Esophagus muscularis mucosa (tissue), 4 donors: ENCODE results near the gene PEX11G. TPM values are rescaled to one million over a fixed set of nuclear protein-coding genes. Genes with fewer than 3 reads are reported as not detected.

Experiments
- DNase-seq: peaks from one replicate; pipeline ENCODE4 v3.0.0-alpha.2; 2017; ENCODE audit errors: extremely low spot score
- H3K27ac ChIP-seq, 4 donors: fragments of 200-600 bp; sonication (generic); replicated peaks in 1 of 4; 1 replicate in 3 of 4; 2 replicates in 1 of 4; pipeline ENCODE4 v1.5.1; 2016 to 2019; ENCODE audit warnings: mild to moderate bottlenecking in 1 of 4
- H3K27me3 ChIP-seq, 4 donors: fragments of 200-600 bp; sonication (generic); one replicate each; pipeline versions ENCODE4 v1.5.1 to v1.6.0; 2016 to 2019
- H3K36me3 ChIP-seq, 4 donors: fragments of 200-600 bp; sonication (generic); one replicate each; pipeline ENCODE4 v1.5.1; 2016 to 2019
- H3K4me1 ChIP-seq, 4 donors: fragments of 200-600 bp; sonication (generic); one replicate each; pipeline ENCODE4 v1.5.1; 2016 to 2019
- H3K4me3 ChIP-seq, 4 donors: fragments of 200-600 bp; sonication (generic); 1 replicate in 2 of 4; 2 replicates in 2 of 4; pipeline ENCODE4 v1.5.1; 2016 to 2019; ENCODE audit warnings: mild to moderate bottlenecking in 4 of 4, moderate library complexity in 1 of 4
- H3K9me3 ChIP-seq, 4 donors: fragments of 200-600 bp; sonication (generic); 1 replicate in 3 of 4; 2 replicates in 1 of 4; pipeline ENCODE4 v1.5.1; 2016 to 2019
- EP300 ChIP-seq: sonication (generic); formaldehyde crosslinking; IDR thresholded peaks from one replicate; pipeline ENCODE4 v1.6.1; 2017; ENCODE audit warnings: antibody characterized with exemption
- POLR2A ChIP-seq: fragments of 450-650 bp; IDR thresholded peaks from one replicate; pipeline ENCODE4 v1.6.1; 2017; ENCODE audit warnings: antibody characterized with exemption, moderate library complexity, mild to moderate bottlenecking, low read depth
- POLR2AphosphoS5 ChIP-seq, 2 donors: sonication (generic); formaldehyde crosslinking; IDR thresholded peaks; one replicate each; pipeline ENCODE4 v1.6.1; 2017; ENCODE audit warnings: antibody characterized with exemption in 2 of 2
- WGBS: methylation state at CpG from one replicate; pipeline ENCODE4 v1.1.5; 2018; 5-methylcytosine and 5-hydroxymethylcytosine counted together
- intact Hi-C: fragments of 100-400 bp; cut with DNase I; formaldehyde crosslinking; loops from one replicate; pipeline ENCODE4 v1.15.1; 2023
- total RNA-seq, 4 donors: library from RNA; depleted of rRNA; stranded (reverse); fragments of >200 nt; gene quantifications; one replicate each; pipeline versions ENCODE4 v1.1.0 to v1.2.1, GENCODE V29; 2016
- TF ChIP-seq, protein P1 (sequence below), 3 experiments: fragments of 200-600 bp in 2 of 3; fragments of 450-650 bp in 1 of 3; sonication (generic) in 2 of 3; IDR thresholded peaks; one replicate each; pipeline ENCODE4 v1.5.1; 2017 to 2019; ENCODE audit warnings: antibody characterized with exemption in 3 of 3, mild to moderate bottlenecking in 2 of 3, moderate library complexity in 1 of 3

The PEX11G gene
- total RNA-seq, 4 donors from 2014 or later: 1.7 to 5.3 (median 3.7) TPM

- no peak for TF ChIP-seq POLR2AphosphoS5 (IDR thresholded peaks at IDR 0.05)
- no peak for TF ChIP-seq POLR2A
- TF ChIP-seq, protein P1, sequence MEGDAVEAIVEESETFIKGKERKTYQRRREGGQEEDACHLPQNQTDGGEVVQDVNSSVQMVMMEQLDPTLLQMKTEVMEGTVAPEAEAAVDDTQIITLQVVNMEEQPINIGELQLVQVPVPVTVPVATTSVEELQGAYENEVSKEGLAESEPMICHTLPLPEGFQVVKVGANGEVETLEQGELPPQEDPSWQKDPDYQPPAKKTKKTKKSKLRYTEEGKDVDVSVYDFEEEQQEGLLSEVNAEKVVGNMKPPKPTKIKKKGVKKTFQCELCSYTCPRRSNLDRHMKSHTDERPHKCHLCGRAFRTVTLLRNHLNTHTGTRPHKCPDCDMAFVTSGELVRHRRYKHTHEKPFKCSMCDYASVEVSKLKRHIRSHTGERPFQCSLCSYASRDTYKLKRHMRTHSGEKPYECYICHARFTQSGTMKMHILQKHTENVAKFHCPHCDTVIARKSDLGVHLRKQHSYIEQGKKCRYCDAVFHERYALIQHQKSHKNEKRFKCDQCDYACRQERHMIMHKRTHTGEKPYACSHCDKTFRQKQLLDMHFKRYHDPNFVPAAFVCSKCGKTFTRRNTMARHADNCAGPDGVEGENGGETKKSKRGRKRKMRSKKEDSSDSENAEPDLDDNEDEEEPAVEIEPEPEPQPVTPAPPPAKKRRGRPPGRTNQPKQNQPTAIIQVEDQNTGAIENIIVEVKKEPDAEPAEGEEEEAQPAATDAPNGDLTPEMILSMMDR (IDR thresholded peaks at IDR 0.05): no peak
- no peak for TF ChIP-seq EP300
- H3K27me3 ChIP-seq: no peaks in the 10 kb centered on the region
- no peak overlapping the region for H3K27ac ChIP-seq
- H3K4me3 ChIP-seq: no peak overlapping the region
- peaks cover 0 to 8% (median 5%) of the 10 kb centered on the region in 4 donors for H3K36me3 ChIP-seq
- DNase-seq: no peak
- H3K9me3 ChIP-seq: no peaks in the 10 kb centered on the region
- H3K4me1 ChIP-seq: no peaks in the 10 kb centered on the region
- intact Hi-C loops: no loop called here
- 93% methylated on average over 18 of the region's 20 CpGs for WGBS
Measured at GRCh38 chr19:7428651-7429113, 60.2 kb downstream of the PEX11G start.

- TF ChIP-seq POLR2AphosphoS5 (IDR thresholded peaks at IDR 0.05) (no peak), EP300 (no peak), POLR2A (no peak)
- TF ChIP-seq, protein P1 (IDR thresholded peaks at IDR 0.05): no peak
- Histone ChIP-seq H3K27me3 (no peaks in the 10 kb centered on the region), H3K36me3 (peaks cover 0 to 11% (median 5%) of the 10 kb centered on the region in 4 donors), H3K4me3 (no peak overlapping the region), H3K9me3 (no peaks in the 10 kb centered on the region), H3K4me1 (no peaks in the 10 kb centered on the region), H3K27ac (no peak overlapping the region)
- no peak for DNase-seq
- intact Hi-C loops: no loop called here
- WGBS: 82% methylated on average over 5 of the region's 5 CpGs
Measured at GRCh38 chr19:7427944-7428343, 60.9 kb downstream of the PEX11G start.

DNA sequence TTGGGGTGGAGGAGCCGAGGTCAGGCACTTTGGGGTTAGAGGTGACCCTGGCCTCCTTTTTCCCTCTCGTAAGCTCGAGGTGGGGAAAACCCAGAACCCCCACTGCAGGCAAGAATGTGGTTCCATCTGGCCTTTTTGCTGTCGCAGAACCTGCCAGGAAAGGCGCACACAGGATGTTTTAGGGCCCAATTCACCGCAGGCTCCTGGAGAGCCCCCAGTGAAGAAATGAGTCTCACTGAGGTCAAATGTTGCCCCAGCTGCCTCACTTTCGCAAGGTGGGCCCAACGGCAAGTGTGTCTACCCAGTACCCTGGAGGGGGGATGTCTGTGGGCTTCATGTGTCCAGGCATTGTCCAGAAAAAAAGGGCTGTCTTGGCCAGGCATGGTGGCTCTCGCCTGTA lies 61.8 kb downstream of the PEX11G start:
- 83% methylated on average over 9 of the region's 9 CpGs for WGBS
- intact Hi-C loops: no loop called here
- no peaks in the 10 kb centered on the region for H3K9me3 ChIP-seq
- H3K4me3 ChIP-seq: no peak overlapping the region
- no peak for TF ChIP-seq EP300
- TF ChIP-seq POLR2A: no peak
- no peak for TF ChIP-seq POLR2AphosphoS5 (IDR thresholded peaks at IDR 0.05)
- TF ChIP-seq, protein P1 (IDR thresholded peaks at IDR 0.05): no peak
- H3K4me1 ChIP-seq: no peaks in the 10 kb centered on the region
- H3K27ac ChIP-seq: no peak overlapping the region
- no peaks in the 10 kb centered on the region for H3K27me3 ChIP-seq
- peaks cover 0 to 21% (median 8%) of the 10 kb centered on the region in 4 donors for H3K36me3 ChIP-seq
- DNase-seq: no peak

Other genes with a start within 250 kb of the PEX11G start
- gene INSR, start 194.6 kb downstream of the PEX11G start, total RNA-seq: 100 to 1,000 TPM in 2 of 4 donors, 10 to 100 TPM in 2; 72.3 to 143 (median 92.5) TPM
- gene ARHGEF18, start 140.1 kb downstream of the PEX11G start, total RNA-seq: 10 to 100 TPM; 25.0 to 40.3 (median 29.4) TPM
- 100 to 1,000 TPM in 3 of 4 donors, 10 to 100 TPM in 1; 95.4 to 168 (median 137) TPM for gene ZNF358, start 27.1 kb upstream of the PEX11G start, total RNA-seq
- gene MCOLN1, start 33.6 kb upstream of the PEX11G start, total RNA-seq: 10 to 100 TPM; 11.3 to 20.7 (median 14.4) TPM
- 100 to 1,000 TPM in 2 of 4 donors, 10 to 100 TPM in 2; 58.1 to 156 (median 85.7) TPM for gene PNPLA6, start 46.7 kb upstream of the PEX11G start, total RNA-seq
- under 1 TPM; 0.11 to 0.42 (median 0.18) TPM for gene CAMSAP3, start 106.8 kb upstream of the PEX11G start, total RNA-seq
- 10 to 100 TPM; 32.0 to 56.2 (median 44.5) TPM for gene XAB2, start 140.5 kb upstream of the PEX11G start, total RNA-seq
- 10 to 100 TPM; 19.5 to 80.9 (median 26.2) TPM for gene PET100, start 140.8 kb upstream of the PEX11G start, total RNA-seq
- gene PCP2, start 144.7 kb upstream of the PEX11G start, total RNA-seq: not detected
- gene STXBP2, start 148.1 kb upstream of the PEX11G start, total RNA-seq: 10 to 100 TPM in 3 of 4 donors, 1 to 10 TPM in 1; 7.2 to 14.4 (median 11.7) TPM
- 1 to 10 TPM in 1 of 4 donors, not detected in 3; 1.3 TPM for gene RETN, start 180.0 kb upstream of the PEX11G start, total RNA-seq
- gene MCEMP1, start 188.1 kb upstream of the PEX11G start, total RNA-seq: 1 to 10 TPM in 1 of 4 donors, under 1 TPM in 2, not detected in 1; 0.34 to 2.0 (median 0.42) TPM
- gene TRAPPC5, start 191.8 kb upstream of the PEX11G start, total RNA-seq: 10 to 100 TPM; 12.5 to 84.7 (median 64.8) TPM
- gene FCER2, start 213.1 kb upstream of the PEX11G start, total RNA-seq: under 1 TPM in 1 of 4 donors, not detected in 3; 0.29 TPM
- gene CLEC4G, start 243.1 kb upstream of the PEX11G start, total RNA-seq: 1 to 10 TPM in 3 of 4 donors, under 1 TPM in 1; 0.75 to 2.5 (median 1.8) TPM